NCI-H2171 treated with DMSO at 0.1 percent for 48 hours (cell line): ENCODE data around the gene C10orf71.

Experiments
- DNase-seq: peaks from one replicate; lab custom pipeline; 2025; lab: John Stamatoyannopoulos, UW

C10orf71 gene

DNA sequence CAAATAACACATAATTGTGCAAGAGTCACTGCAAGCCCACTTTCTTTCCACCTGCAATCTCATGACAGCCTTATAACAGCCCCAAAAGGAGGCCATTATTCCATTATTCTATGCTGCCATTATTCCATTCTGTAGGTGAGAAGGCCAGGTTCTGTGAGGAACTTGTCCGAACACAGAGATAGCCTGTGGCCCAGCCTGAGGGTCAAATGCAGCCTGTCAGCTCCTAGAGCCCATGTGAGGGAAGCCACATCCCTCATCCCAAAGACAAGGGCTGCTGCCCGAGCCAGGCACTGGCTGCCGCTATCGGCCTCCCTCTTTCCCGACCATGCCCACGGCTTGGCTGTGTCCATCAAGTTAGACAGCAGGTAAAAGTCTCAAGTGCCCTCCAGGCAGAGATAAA is 24.1 kb upstream of the C10orf71 start:
- no peak for DNase-seq

DNA sequence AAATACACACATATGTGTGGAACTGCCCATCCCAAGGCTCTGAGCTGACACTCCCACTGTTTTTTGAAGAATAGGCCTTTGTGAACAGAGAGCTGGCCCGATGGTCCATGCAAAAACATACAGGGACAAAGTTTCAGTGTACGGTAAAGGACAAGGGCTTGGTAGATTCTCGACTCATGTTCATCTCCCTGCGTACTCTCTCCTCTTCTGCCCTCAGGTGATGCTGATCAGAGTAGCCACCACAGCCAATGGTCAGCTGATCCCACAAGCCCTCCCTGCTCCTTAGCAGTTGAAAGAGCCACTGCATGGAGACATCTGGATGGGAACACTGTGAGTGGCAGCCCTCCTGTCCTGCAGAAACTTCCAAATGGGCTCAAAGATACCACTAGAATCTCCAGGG is 23.1 kb upstream of the C10orf71 start:
- DNase-seq = no peak

DNA sequence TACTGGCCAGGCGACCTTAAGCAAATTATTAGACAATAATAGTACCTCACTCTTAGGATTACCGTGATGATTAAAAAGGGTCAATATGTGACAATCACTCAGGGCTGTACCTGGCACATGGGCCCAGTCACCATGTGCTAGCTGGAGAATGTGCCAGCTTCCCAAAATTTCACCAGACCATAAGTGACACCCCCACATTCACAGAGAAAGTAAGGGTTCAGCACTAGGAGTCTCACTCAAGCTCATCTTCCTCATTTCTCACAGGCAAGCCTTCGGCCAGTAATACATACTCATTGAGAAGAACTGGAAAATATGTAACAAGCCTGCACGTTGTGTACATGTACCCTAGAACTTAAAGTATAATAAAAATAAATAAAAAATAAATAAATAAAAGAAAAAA is 22.4 kb upstream of the C10orf71 start:
- no peak for DNase-seq

DNA sequence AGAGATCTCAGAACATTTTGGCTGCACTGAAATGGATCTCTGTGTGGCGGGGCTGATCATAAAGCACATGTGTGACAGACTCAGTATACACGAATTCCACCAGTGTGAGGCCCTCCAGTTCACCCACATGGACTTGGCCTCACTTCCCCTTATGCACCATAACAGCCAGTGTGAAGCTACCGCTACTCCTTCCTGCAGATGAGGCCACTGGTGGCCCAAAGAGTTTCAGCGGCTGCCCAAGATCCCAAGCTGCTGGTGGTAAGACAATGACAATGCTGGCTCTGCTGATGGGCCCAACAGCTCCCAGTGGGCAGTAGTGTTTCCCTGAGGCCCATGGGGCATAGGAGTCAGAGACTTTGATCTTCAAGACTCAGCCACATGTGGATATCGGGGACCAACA is 21.0 kb upstream of the C10orf71 start:
- no peak for DNase-seq

DNA sequence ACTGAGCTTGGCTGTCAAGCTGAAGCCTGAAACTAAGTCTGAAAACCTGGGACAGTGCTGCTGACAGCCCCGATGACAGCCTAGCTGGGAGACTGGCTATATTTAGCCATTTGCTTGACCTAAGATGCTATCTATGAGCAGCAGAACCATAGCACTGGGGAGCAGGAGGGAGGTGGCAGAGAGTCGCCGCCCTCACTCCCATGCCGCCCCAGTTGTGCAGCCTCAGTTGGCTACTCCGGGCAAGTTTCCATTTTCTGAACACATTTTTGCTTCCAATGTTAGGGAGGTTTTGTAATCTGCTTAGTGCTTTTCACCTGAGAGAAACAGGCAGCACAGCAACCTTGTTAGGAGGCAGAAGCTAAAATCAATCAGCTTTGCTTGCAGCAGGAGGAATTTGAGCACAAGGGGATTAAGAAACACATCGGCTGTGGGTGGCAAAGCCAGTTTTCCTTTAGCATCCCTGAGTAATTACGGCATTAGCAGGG is 20.4 kb upstream of the C10orf71 start:
- no peak for DNase-seq

DNA sequence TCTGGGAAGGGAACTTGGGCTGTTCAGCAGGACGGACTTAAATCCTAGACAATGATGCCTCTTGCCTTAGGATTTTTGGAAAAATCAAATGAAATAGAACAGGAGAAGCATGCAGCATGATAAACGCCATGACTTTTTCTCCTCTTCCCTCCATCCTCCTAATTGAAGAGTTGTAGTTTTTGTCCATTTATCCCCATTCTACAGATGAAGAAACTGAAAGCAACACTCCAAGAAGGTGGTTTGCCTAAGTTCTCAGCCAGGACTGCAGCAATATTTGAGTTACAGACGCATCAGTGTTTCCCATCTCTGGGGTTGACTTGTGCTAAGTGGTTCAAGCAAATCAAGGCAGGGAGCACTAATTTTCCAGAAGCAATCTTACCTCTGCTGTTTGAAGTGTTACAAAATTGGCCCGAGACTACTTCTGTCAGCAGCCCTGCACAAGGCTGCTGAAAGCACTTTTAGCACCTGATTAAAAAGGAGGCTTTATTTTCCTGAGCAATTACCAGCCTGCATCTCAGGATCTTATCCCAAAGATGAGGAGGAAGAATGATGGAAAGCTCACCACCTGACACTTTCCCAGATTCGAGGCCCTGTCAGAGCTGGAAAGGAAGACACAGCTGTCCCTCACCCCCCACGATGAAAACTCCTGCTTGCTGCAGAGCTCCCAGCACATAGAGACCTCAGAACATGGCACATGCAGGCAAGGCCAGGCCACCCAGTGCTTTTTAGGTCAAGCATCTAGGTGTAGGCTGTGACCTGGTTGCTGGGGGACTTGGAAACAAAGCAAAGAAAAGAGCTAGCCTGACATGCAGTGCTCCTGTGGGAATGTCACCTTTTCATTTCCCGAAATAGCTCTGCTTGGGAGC is 19.7 kb upstream of the C10orf71 start:
- DNase-seq = no peak

DNA sequence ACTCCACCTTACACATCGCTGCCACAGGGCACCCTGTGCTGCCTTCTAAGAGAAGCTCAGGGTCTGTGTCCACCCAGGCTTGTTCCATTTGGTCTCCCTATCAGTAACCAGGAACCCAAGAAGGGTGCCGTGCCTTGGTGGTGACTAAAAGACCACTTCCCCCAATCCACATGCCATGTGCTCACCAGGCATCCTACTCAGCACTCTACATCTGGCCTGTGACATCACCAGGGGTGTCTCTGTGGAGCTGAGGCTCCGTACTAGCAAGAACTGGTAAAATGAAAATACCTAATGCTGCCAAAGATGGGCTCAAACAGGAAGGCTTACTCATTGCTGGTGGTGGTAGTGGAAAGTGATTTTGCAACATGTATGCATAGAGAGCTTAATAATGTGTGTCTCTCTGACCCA is 19.0 kb upstream of the C10orf71 start:
- no peak for DNase-seq

DNA sequence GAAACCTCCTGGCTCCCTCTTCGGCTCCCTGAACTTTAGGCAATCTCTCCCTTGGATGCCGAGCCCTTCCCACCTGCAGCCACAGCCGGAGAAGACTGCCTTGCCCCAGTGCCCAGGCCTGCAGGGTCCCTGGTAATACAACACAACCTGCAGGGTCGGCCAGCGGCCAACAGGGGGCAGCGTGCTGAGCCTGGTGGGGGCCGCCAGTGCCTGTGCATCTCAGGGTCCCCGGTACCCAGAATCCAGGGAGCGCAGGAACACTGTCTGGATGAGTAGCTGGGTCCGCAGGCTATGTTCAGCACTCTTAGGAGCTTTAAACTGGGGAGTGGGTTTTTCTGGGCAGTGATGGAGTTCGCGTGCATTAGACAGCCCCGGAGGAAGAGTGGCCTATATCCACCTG is 17.5 kb upstream of the C10orf71 start:
- no peak for DNase-seq

DNA sequence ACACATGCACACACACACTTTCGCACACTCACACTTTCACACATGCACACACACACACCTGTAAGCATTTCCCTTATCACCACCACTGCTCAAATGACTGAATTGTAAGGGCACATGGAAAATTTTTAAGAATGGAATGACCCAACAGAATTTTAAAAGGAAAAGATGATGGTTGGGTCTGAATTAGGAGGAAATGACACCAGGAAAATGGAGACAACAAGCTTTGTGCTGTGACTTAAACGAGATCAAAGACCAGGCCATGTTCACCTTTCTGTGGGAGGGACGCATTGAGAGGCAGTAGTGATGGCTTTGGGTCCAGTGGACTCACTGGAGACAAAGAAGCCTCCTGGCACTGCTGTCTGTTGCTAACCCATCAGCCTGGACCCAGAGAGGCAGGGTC is 16.7 kb upstream of the C10orf71 start:
- no peak for DNase-seq

DNA sequence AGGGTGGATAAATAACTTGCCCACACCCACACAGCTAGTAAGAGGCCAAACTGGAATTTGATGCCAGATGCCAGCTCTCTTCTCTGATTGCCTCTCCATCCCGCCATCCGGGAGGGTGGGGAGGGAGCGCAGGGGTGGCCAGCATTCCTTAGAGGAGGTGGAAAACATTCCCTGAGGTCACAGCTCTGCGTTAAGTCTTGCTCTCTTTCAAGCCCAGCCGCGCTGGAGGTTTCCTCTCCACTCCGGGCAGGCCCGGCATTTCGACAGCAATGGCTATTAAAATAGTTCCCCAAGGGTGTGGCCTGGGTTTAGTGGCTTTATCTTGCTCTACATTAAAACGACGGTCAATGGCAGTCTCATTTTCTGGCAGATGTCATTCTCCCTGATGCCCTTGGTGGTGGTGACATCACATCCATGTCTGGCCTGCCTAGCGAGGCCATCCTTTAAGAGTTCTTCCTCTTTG is 16.1 kb upstream of the C10orf71 start:
- no peak for DNase-seq

DNA sequence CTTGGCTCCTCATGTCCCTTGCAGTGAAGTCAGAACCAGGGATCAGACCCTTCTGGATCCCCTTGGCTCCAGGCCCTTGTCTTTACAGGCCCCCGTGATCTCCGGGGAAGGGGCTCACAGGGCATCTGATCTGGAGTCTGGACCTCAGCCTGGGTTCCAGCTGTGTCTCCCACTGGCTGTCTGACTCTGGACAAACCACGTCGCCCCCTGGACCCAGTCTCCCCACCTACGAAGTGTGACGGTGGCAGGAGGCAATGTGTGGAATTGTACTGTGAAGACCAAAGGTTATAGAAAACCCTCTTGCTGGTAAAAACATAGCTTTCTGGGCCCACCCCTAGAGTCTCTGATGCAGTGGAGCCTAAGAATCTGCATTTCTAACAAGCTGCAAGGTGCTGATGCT is 15.5 kb upstream of the C10orf71 start:
- DNase-seq = no peak

DNA sequence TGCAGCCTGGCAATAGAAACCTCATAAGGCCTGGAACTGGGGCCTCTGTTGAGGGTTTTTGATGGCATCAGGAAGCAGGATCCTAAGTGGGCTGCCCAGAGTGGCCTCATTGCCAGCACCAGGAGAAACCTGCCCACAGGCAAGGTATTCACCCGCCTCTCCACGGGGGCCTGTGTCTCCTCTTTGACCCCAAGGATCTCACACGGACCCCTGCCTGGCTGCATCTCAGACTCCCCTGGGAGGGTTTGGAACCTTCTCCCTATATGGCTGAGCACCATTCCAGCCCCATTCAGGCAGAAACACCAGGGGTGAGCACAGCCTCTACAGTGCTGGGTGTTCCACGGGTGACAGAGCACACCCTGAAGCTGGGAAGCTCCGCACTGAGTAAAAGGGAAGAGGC is 14.6 kb upstream of the C10orf71 start:
- DNase-seq = no peak

DNA sequence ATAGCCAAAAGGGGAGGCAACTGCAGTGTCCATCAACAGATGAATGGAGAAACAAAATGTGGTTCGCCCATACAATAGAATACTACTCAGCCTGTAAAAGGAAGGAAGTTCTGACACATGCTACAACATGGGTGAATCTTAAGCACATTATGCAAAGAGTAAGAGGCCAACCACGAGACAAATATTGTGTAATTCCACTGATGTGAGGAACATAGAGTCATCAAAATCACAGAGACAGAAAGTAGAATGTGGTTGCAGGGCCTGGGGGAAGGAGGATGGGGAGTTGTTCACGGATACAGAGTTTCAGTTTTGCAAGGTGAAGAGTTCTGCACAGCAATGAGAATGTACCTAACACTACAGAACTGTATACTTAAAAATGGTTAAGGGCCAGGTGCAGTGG is 13.7 kb upstream of the C10orf71 start:
- DNase-seq = no peak

DNA sequence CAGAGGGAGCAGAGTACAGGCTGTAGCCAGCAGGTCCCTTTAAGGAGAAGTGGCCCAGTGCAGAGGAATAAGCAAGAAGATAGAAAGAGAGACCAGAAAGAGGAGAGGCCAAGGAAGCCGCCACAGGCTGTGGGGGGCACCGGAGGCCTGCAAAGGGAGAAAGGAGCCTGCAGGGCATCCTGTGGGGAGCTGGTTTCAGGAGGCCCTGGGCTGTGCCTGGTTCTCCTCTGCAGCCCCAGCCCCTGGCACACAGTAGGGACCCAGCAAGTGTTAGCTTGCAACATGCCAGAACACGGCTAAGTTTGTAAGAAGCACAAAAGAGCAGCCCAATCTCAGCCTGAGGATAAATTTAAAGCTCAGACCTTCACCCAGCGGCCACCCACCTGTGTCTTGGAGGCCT is 12.3 kb upstream of the C10orf71 start:
- no peak for DNase-seq

DNA sequence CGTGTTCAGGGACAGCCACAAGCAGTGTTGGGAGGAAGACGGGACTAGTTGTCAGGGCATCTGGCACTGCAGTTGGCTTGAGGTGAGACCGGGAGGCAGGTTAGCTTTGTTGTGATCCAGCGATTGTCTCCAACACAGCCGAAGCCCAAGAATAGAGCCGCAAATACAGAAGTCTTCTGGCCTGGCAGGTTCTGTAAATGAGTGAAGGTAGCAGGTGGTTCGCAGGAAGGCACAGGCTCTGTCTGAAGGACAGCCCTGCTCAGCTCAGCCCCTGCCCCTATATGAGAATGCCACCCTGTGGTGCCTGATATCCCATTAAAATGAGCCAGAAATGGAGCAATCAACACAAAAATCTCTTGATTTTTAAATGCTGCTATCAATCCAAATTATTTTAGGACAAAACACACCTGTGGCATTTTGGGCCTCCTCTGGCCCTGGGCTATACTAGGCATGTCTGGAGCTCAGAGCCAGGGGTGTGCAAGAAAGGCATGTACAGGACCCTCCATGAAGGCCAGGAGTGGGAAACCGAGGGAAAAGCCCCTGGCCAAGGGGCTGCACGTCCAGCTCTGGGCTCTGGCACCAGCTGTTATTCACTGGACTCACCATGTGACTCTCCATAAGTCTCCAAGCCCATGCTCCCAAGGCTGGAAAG is 11.2 kb upstream of the C10orf71 start:
- DNase-seq = no peak

DNA sequence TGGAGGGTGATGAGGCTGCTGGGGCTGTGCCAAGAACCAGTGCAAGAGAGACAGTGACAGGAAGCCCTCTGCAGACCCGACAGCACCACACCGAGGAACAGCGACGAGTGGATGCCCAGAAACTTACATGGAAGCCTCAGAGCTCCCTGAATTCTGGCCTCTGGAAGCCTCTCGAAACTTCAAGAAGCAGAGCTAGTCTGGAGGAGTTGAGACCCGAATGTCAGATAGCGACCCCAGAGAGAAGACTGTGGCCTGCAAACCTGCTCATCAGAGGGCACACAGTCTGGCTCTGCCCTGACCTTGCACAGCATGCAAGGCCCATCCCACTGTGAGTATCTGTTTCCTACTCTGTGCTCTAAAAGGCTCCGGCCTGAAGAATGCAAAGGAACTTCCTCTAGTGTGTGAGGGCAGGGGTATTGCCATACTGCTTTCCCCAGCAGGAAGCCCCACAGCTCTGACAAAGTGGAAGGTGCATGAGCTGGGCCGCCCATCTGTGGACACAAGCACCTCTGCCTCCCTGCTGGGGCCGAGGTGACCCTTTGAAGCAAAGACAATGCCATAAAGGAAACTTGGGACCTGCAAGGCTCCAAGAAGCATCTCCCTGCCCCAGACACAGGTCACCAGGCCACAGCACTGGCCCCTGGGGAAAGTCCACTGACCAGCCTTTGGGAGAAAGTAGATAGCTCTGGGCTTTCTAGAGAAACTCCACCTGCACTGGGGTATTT is 10.5 kb upstream of the C10orf71 start:
- no peak for DNase-seq

DNA sequence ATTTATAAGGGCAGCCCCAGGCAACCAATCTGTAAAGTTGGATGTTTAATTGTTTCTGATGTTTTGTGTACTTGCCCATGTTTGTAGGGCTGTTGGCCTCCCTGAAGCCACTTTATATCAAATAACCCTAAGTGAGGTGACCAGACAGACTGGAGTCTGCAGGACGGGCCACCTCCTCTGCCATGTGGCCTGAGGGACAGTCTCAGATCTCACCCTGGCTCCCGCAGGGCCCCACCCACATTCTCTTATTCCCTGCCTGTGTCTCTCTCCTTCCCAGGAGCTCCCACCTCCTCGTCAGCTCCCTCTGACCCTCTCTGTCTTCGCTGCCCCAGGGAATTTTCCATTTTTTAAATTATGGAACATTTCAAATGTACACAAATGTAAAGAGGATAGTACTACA is 9.5 kb upstream of the C10orf71 start:
- no peak for DNase-seq

DNA sequence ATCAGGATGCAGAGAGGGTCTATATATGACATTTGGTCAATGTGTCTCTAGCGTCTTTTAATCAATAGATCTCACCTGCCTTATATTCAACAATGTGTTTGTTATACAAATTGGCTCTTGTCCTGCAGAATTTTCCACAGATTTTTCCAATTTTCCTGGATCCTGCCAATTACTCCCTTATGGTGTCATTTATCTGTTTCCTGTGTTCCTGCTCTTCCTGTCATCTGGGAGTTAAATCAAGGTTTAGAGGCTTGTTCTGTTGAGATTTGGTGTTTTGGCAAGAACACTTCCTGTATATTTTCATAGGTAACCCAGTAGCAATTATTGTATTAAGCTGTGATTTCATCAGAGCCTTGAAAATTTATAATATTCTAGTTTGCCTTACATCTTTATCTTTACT is 8.8 kb upstream of the C10orf71 start:
- DNase-seq = no peak

DNA sequence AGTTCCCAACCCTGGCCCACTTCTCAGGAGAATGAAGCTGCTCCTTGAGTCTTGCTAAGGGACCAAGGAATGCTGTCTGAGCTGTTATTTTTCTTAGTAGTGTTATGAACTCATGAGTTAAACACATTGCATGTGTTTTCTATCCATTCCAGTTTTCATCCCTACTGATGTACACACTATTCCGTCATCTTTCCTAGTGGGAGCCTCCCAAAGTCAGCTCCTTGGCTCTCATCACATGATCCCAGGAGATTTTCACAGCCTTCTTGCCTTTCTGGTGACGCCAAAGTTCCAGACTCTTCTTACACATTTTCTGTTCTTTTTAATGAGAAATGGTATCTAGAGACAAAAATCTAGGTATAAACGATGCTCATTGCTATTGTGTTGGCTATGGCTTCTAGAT is 8.4 kb upstream of the C10orf71 start:
- no peak for DNase-seq

DNA sequence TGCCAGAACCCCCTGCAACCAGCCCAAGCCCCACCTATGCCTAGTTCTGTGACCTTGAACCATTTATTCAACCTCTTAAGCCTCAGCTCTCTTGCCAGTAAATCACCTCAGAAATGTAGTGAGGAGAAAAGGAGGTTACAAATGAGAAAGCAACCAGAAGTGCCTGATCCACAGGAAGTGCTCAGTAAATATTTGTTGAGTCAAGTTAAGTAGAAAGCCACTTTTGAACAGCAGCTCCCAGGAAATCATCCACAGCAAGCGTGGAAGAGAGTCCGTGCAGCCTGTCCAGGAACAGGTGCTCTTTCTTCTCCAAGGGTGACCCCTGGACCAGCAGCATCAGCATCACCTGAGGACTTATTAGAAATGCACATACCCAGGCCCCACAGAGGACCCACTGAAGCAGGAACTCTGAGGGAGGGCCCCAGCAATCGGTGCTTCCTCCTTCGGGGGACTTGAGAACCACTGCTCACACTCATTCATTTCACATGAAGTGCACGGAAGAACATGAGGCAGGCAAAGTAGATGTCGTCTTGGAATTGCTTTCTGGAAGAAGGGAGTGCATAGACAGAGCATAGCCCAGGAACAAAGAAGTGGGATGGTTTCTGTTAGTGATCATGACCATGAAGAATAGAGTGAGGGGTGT is 6.3 kb upstream of the C10orf71 start:
- DNase-seq = no peak

DNA sequence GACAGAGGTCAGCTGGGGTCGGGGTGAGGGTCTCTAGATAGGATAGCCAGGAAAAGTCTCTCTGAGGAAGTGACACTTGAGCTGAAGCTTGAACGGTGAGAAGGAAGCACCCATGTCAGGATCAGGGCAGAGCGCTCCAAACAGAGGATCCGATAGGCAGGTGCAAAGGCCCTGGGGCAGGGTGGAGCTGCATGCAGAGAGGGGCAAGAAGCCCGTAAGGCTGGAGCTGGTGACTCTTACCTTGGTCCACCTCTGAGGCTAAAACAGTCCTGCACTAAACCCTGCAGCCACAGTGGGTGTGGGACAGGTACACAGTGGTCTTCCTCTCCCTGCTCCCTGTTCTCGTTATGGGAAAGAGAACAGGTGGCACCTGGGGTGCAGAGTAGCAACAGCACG is 5.8 kb upstream of the C10orf71 start:
- DNase-seq = no peak

DNA sequence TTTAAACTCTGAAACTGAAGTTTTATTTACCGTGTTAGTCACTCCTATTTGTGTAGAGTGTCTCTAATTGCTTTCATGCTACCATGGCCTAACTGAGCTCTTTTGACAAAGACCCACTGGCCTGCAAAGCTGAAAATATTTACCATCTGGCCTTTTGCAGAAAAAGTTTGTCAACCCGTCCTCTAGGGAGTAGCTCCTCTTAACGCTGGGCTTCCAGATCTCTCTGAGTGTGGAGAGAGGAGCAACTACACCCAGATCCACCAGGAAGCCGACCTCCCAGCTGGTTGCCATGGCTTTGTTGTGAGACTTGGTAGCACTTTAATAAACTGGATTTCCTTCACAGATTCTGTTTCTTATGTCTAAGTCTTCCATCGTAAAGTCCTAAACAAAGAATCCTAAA is 4.2 kb upstream of the C10orf71 start:
- DNase-seq = no peak
